ENCODE measurements around the gene SELL.
"Not testable (repeated sequence)": the region's sequence is repeated elsewhere in the genome, so short reads cannot be mapped to it uniquely, and the experiment has no call there.

DNA sequence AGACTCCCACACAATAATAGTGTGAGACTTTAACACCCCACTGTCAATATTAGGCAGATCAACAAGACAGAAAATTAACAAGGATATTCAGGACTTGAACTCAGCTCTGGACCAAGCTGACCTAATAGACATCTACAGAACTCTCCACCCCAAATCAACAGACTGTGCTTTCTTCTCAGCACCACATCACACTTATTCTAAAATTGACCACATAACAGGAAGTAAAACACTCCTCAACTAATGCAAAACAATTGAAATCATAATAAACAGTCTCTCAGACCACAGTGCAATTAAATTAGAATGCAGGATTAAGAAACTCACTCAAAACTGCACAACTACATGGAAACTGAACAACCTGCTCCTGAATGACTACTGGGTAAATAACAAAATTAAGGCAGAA lies 52.6 kb downstream of the SELL start:
- TF ChIP-seq, protein P1, sequence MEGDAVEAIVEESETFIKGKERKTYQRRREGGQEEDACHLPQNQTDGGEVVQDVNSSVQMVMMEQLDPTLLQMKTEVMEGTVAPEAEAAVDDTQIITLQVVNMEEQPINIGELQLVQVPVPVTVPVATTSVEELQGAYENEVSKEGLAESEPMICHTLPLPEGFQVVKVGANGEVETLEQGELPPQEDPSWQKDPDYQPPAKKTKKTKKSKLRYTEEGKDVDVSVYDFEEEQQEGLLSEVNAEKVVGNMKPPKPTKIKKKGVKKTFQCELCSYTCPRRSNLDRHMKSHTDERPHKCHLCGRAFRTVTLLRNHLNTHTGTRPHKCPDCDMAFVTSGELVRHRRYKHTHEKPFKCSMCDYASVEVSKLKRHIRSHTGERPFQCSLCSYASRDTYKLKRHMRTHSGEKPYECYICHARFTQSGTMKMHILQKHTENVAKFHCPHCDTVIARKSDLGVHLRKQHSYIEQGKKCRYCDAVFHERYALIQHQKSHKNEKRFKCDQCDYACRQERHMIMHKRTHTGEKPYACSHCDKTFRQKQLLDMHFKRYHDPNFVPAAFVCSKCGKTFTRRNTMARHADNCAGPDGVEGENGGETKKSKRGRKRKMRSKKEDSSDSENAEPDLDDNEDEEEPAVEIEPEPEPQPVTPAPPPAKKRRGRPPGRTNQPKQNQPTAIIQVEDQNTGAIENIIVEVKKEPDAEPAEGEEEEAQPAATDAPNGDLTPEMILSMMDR (IDR thresholded peaks at IDR 0.05): not testable (repeated sequence)
- TF ChIP-seq POLR2A (IDR thresholded peaks at IDR 0.05): not testable (repeated sequence)

Data from body of pancreas (tissue), 4 donors.